ENCODE results near the gene BST1.

Gene BST1

DNA sequence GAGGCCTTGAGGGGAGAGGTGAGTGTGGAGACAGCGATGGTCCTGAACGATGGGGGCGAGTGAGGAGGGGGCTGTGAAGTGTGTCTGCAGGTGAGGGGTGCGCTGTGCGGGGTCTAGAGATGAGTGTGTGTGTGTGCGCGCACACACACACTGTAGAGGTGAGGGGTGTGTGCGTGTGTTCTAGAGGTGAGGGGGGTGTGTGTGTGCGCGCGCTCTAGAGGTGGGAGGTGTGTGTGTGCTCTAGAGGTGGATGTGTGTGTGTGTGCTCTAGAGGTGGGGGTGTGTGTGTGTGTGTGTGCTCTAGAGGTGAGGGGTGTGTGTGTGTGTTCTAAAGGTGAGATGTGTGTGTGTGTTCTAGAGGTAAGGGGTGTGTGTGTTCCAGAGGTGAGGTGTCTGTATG lies 574 bp downstream of the BST1 start:
- no peak for DNase-seq
- Histone ChIP-seq H3K36me3 (ENCODE audit: control insufficient read depth in 1 of 2, insufficient read depth in 2 of 2, low read length in 2 of 2) (no peaks in the 10 kb centered on the region), H4K91ac (ENCODE audit: low read depth, low read length) (no peak overlapping the region), H3K14ac (ENCODE audit: low read length) (no peak overlapping the region), H3K9ac (ENCODE audit: low read length) (no peak overlapping the region), H3K23ac (ENCODE audit: low read length) (no peak overlapping the region), H3K4me2 (ENCODE audit: low read length) (no peak overlapping the region), H3K9me3 (ENCODE audit: insufficient read depth, low read depth, low read length) (no peaks in the 10 kb centered on the region), H3K27me3 (ENCODE audit: insufficient read depth, low read length) (no peaks in the 10 kb centered on the region), H2AFZ (ENCODE audit: insufficient read depth, low read length, poor library complexity) (no peak overlapping the region), H3K18ac (ENCODE audit: low read length) (no peak overlapping the region), H3K27ac (ENCODE audit: low read depth, low read length) (no peak overlapping the region), H4K12ac (ENCODE audit: low read depth, low read length) (no peak overlapping the region), H3K79me1 (ENCODE audit: low read length) (no peaks in the 10 kb centered on the region), H2BK12ac (ENCODE audit: low read length) (no peak overlapping the region), H3K79me2 (ENCODE audit: control insufficient read depth, insufficient read depth, low read length, poor library complexity) (no peaks in the 10 kb centered on the region), H4K8ac (ENCODE audit: low read depth, low read length) (no peak overlapping the region), H2AK5ac (ENCODE audit: low read length) (no peak overlapping the region), H3K4me1 (ENCODE audit: control insufficient read depth in 1 of 2, insufficient read depth in 2 of 2, low read length in 2 of 2) (no peaks in the 10 kb centered on the region), H2BK5ac (ENCODE audit: low read depth, low read length, poor library complexity) (no peak overlapping the region), H2BK120ac (ENCODE audit: insufficient read depth, low read length, poor library complexity) (no peak overlapping the region), H3K4me3 (ENCODE audit: low read depth, low read length) (no peak overlapping the region), H3K4ac (ENCODE audit: low read depth, low read length) (no peak overlapping the region)
- WGBS (ENCODE audit: extremely low coverage, insufficient coverage, insufficient read length): no CpG with 5 or more reads among the region's 11 CpGs

GRCh38 chr4:15704129-15704528 lies 1.3 kb downstream of the BST1 start:
- Histone ChIP-seq H3K9ac (ENCODE audit: low read length) (no peak overlapping the region), H4K12ac (ENCODE audit: low read depth, low read length) (no peak overlapping the region), H2BK5ac (ENCODE audit: low read depth, low read length, poor library complexity) (no peak overlapping the region), H3K9me3 (ENCODE audit: insufficient read depth, low read depth, low read length) (no peaks in the 10 kb centered on the region), H3K14ac (ENCODE audit: low read length) (no peak overlapping the region), H2BK12ac (ENCODE audit: low read length) (no peak overlapping the region), H3K79me2 (ENCODE audit: control insufficient read depth, insufficient read depth, low read length, poor library complexity) (no peaks in the 10 kb centered on the region), H3K27me3 (ENCODE audit: insufficient read depth, low read length) (no peaks in the 10 kb centered on the region), H2AK5ac (ENCODE audit: low read length) (no peak overlapping the region), H3K4me3 (ENCODE audit: low read depth, low read length) (no peak overlapping the region), H4K8ac (ENCODE audit: low read depth, low read length) (no peak overlapping the region), H3K36me3 (ENCODE audit: control insufficient read depth in 1 of 2, insufficient read depth in 2 of 2, low read length in 2 of 2) (no peaks in the 10 kb centered on the region), H3K4me2 (ENCODE audit: low read length) (no peak overlapping the region), H3K79me1 (ENCODE audit: low read length) (no peaks in the 10 kb centered on the region), H3K23ac (ENCODE audit: low read length) (no peak overlapping the region), H3K4me1 (ENCODE audit: control insufficient read depth in 1 of 2, insufficient read depth in 2 of 2, low read length in 2 of 2) (no peaks in the 10 kb centered on the region), H2BK120ac (ENCODE audit: insufficient read depth, low read length, poor library complexity) (no peak overlapping the region), H2AFZ (ENCODE audit: insufficient read depth, low read length, poor library complexity) (no peak overlapping the region), H3K4ac (ENCODE audit: low read depth, low read length) (no peak overlapping the region), H3K27ac (ENCODE audit: low read depth, low read length) (no peak overlapping the region), H4K91ac (ENCODE audit: low read depth, low read length) (no peak overlapping the region), H3K18ac (ENCODE audit: low read length) (no peak overlapping the region)
- no peak for DNase-seq

DNA sequence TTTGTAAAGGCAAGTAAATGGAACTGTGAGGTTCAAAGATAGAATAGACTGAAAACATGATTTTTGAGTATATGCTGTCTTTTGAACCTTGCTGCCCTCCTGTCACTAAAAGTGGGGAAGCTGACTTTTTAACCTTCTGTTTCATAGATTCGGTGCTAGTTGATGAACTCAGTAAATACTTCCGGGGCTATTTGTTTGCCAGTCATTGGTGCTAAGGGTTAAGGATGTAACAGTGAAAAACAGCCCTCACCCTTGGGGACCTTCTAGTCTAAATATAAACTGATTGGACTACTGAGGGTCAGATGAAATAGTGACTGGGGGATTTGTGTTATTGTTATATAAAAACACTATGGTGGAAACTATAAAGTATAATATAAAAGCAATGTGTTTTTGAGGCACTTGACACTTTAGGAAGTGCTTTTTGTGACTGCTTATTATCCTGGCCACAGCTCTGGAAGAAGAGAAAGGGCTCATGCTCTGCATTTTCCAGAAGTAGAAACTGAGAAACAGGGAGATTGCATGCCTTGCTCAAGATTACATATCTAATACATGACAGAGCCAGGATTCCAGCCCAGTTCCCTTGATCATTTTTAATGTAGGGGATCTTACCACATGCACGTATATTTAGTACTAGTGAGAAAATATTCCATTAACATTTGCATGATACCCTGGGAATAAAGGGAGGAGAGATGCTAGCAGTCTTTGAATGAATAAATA lies 3.9 kb downstream of the BST1 start:
- WGBS (ENCODE audit: extremely low coverage, insufficient coverage, insufficient read length): no CpG with 5 or more reads among the region's 3 CpGs
- H2AFZ ChIP-seq (ENCODE audit: insufficient read depth, low read length, poor library complexity): no peak overlapping the region
- H3K9me3 ChIP-seq (ENCODE audit: insufficient read depth, low read depth, low read length): no peaks in the 10 kb centered on the region
- H4K12ac ChIP-seq (ENCODE audit: low read depth, low read length): no peak overlapping the region
- no peak overlapping the region for H2AK5ac ChIP-seq (ENCODE audit: low read length)
- H3K36me3 ChIP-seq (ENCODE audit: control insufficient read depth in 1 of 2, insufficient read depth in 2 of 2, low read length in 2 of 2): no peaks in the 10 kb centered on the region
- no peak overlapping the region for H3K27ac ChIP-seq (ENCODE audit: low read depth, low read length)
- no peak overlapping the region for H3K18ac ChIP-seq (ENCODE audit: low read length)
- H3K79me1 ChIP-seq (ENCODE audit: low read length): no peaks in the 10 kb centered on the region
- H3K4ac ChIP-seq (ENCODE audit: low read depth, low read length): no peak overlapping the region
- H3K4me3 ChIP-seq (ENCODE audit: low read depth, low read length): no peak overlapping the region
- no peaks in the 10 kb centered on the region for H3K79me2 ChIP-seq (ENCODE audit: control insufficient read depth, insufficient read depth, low read length, poor library complexity)
- no peaks in the 10 kb centered on the region for H3K4me1 ChIP-seq (ENCODE audit: control insufficient read depth in 1 of 2, insufficient read depth in 2 of 2, low read length in 2 of 2)
- H2BK12ac ChIP-seq (ENCODE audit: low read length): no peak overlapping the region
- no peak overlapping the region for H2BK120ac ChIP-seq (ENCODE audit: insufficient read depth, low read length, poor library complexity)
- no peaks in the 10 kb centered on the region for H3K27me3 ChIP-seq (ENCODE audit: insufficient read depth, low read length)
- H3K23ac ChIP-seq (ENCODE audit: low read length): no peak overlapping the region
- DNase-seq: no peak
- H3K14ac ChIP-seq (ENCODE audit: low read length): no peak overlapping the region
- H3K9ac ChIP-seq (ENCODE audit: low read length): no peak overlapping the region
- H3K4me2 ChIP-seq (ENCODE audit: low read length): no peak overlapping the region
- no peak overlapping the region for H4K91ac ChIP-seq (ENCODE audit: low read depth, low read length)
- H2BK5ac ChIP-seq (ENCODE audit: low read depth, low read length, poor library complexity): no peak overlapping the region
- H4K8ac ChIP-seq (ENCODE audit: low read depth, low read length): no peak overlapping the region

DNA sequence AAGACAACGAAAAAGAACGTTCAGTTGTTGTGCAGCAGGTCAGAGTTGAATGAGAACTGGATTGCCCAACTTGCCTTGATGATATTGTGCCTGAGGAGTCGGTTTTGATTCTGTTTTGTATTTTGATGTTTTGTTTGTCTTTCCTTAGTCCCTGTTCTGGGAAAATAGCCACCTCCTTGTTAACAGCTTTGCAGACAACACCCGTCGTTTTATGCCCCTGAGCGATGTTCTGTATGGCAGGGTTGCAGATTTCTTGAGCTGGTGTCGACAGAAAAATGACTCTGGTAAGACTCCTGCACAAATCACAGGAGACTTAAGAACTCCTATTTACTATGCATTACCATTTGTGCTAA lies 4.5 kb downstream of the BST1 start:
- H3K4me1 ChIP-seq (ENCODE audit: control insufficient read depth in 1 of 2, insufficient read depth in 2 of 2, low read length in 2 of 2): no peaks in the 10 kb centered on the region
- no peak overlapping the region for H3K4ac ChIP-seq (ENCODE audit: low read depth, low read length)
- H2BK12ac ChIP-seq (ENCODE audit: low read length): no peak overlapping the region
- no peaks in the 10 kb centered on the region for H3K79me1 ChIP-seq (ENCODE audit: low read length)
- H3K4me3 ChIP-seq (ENCODE audit: low read depth, low read length): no peak overlapping the region
- H3K36me3 ChIP-seq (ENCODE audit: control insufficient read depth in 1 of 2, insufficient read depth in 2 of 2, low read length in 2 of 2): no peaks in the 10 kb centered on the region
- H4K12ac ChIP-seq (ENCODE audit: low read depth, low read length): no peak overlapping the region
- H3K23ac ChIP-seq (ENCODE audit: low read length): no peak overlapping the region
- H3K27me3 ChIP-seq (ENCODE audit: insufficient read depth, low read length): no peaks in the 10 kb centered on the region
- H3K18ac ChIP-seq (ENCODE audit: low read length): no peak overlapping the region
- H4K91ac ChIP-seq (ENCODE audit: low read depth, low read length): no peak overlapping the region
- H3K4me2 ChIP-seq (ENCODE audit: low read length): no peak overlapping the region
- no peak overlapping the region for H3K9ac ChIP-seq (ENCODE audit: low read length)
- no peak overlapping the region for H2BK120ac ChIP-seq (ENCODE audit: insufficient read depth, low read length, poor library complexity)
- no peak for DNase-seq
- no peak overlapping the region for H2AFZ ChIP-seq (ENCODE audit: insufficient read depth, low read length, poor library complexity)
- no peak overlapping the region for H2BK5ac ChIP-seq (ENCODE audit: low read depth, low read length, poor library complexity)
- WGBS (ENCODE audit: extremely low coverage, insufficient coverage, insufficient read length): no CpG with 5 or more reads among the region's 7 CpGs
- no peaks in the 10 kb centered on the region for H3K9me3 ChIP-seq (ENCODE audit: insufficient read depth, low read depth, low read length)
- no peak overlapping the region for H2AK5ac ChIP-seq (ENCODE audit: low read length)
- H4K8ac ChIP-seq (ENCODE audit: low read depth, low read length): no peak overlapping the region
- no peak overlapping the region for H3K14ac ChIP-seq (ENCODE audit: low read length)
- H3K27ac ChIP-seq (ENCODE audit: low read depth, low read length): no peak overlapping the region
- H3K79me2 ChIP-seq (ENCODE audit: control insufficient read depth, insufficient read depth, low read length, poor library complexity): no peaks in the 10 kb centered on the region

Data from trophoblast cell (in vitro differentiated cells and primary cell).